HT1080 (cell line): Measurements from ENCODE around the gene JDP2. TPM values are rescaled to one million over a fixed set of nuclear protein-coding genes. Genes with fewer than 3 reads are reported as not detected.
"Not testable (repeated sequence)": the region's sequence is repeated elsewhere in the genome, so short reads cannot be mapped to it uniquely, and the experiment has no call there.

Source experiments
- DNase-seq: peaks from one replicate; pipeline ENCODE4 v3.0.0-alpha.2; 2015; ENCODE audit warnings: low read depth
- total RNA-seq: library from RNA; depleted of rRNA; stranded (reverse); fragments of >200 nt; shearing (Covaris generic); gene quantifications from 2 replicates; pipeline ENCODE4 v1.2.3, GENCODE V29; 2014

The JDP2 gene
- total RNA-seq, 1 experiment from 2014 or later = 29.3 TPM

DNA sequence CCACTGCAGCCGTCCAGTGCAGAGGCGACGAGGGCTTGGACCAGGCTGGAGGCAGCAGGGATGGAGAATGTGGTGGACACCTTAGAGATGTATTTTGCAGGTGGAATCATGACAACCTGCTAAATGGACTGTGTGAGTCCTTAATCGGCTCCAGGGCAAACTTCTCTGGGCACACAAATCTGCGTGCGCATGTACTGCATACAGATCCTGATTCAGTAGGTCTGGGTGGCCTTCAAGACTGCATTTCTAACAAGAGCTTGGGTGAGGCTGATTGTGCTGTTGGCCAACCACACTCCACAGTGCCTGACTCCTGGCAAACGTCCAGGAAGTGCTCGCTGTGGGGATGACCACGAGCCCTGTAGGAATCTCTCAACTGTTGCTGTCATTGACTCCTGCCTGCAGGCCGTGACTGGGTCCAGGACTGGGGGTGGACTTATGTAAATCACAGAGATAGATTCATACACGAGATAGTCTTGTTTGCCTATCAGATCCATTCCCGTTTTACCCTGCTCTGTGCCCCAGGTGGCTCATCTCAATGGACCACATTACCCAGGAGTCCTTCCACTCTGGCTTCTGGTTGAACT lies 27.2 kb downstream of the JDP2 start:
- DNase-seq = peak; percentile 28

DNA sequence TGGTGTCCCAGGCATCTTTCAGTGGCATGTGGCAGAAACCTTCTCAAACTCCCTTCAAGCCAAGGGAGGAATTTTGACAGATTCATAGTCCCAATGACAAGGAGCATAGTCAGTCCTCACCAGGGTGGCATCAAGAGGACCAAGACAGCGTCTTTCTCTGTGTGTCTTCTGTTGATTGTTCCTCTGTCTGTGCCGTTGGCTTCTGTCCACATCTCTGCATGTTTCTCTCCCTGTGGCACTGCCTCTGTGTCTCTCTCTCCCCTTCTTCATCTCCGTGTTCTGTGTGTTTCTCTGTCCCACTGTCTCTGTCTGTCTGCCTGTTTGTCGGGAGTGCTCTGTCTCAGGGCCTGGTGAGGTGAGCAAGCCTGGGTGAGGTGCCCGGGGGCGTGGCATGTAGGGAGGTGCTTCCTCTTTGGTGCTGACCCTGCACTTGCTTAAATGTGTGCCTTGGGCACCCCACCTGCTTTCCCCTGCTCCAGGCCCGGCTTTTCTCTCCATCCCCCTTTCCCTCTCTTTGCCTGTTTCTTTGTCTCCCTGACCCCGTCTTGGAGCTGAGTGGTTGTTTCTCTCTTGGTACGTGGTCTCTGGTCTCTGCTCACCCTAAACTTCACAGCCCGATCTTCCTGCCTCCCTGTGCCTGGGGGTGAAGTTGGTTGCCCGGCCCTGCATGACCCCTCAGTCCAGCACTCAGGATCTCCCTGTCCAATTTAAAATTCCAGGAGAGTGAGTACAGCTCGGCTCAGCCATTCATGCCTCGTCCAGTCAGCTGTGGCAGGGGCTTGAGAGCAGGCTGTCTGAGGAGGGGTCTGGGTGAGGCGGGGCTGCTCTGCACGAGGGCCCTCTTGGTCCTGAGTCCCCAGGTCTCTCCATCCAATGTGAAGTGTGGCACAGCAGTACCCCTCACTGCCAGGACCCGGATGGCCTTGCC lies 28.5 kb downstream of the JDP2 start:
- no peak for DNase-seq

- DNase-seq = no peak
Observed at GRCh38 chr14:75456997-75457335, 29.1 kb downstream of the JDP2 start.

- no peak for DNase-seq
Observed at GRCh38 chr14:75457648-75458165, 29.9 kb downstream of the JDP2 start.

DNA sequence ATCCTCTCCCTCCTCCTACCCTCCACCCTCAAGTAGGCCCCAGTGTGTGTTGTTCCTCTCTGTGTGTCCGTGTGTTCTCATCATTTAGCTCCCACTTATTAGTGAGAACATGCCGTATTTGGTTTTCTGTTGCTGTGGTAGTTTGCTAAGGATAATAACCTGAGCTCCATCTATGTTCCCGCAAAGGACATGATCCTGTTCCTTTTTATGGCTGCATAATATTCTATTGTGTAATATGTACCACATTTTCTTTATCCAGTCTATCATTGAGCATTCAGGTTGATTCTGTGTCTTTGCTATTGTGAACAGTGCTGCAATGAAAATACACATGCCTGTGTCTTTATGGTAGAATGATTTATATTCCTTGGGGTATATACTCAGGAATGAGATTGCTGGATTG lies 30.5 kb downstream of the JDP2 start:
- DNase-seq = no peak

DNA sequence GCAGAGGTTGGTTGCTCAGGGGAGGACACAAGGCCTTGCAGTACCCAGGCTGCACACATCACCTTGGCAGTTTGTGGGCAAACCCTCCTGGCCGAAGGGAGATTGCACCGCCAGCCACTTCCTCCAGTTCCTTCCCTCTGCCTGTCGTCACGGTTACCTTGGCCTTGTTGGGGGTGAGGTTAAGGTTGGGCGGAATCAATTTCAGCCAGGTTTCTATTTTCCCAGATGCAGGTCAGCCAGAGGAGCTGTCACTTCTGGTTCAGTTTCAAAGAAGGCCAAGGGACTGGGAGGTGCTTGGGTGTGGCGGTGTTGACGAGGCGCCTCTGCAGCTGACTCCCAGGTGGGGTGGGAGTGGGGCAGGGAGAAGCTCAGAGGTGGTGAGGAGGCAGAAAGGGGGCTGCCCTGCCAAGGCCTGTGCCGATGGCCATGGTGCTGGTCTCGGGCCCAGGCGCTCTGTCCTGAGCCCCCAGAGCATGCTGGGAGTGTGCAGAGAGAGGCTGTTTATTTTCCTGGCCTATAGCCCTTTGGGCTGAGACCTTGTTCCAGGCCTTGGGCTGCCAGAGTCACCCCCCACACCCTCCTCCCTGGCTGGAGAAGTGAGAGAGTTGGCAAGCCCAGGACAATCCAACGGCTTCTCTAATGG lies 31.4 kb downstream of the JDP2 start:
- peak; percentile 3 for DNase-seq

- no peak for DNase-seq
Observed at GRCh38 chr14:75459791-75460190, 32.0 kb downstream of the JDP2 start.

DNA sequence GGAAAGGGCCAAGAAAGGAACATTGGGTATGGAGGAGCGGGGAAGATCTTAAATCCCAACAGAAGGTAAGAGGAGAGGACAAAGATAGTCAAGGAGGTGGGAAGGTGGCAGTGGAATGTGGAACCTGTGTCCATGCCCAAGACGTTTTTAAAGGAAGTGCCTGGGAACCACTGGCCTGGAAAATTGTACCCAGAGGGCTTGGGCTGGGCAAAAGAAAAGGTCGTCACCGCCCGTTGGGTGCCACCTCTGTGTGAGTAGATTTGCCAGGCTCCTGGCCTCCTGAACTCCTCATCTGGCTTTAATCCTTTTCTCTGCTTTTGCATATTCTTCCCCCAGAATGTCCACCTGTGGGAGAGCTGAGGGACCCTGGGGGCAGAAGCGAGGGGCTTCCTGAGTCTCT lies 32.6 kb downstream of the JDP2 start:
- DNase-seq = no peak

GRCh38 chr14:75461303-75461702 lies 33.5 kb downstream of the JDP2 start:
- DNase-seq = no peak

GRCh38 chr14:75461755-75462349 lies 34.0 kb downstream of the JDP2 start:
- no peak for DNase-seq

DNA sequence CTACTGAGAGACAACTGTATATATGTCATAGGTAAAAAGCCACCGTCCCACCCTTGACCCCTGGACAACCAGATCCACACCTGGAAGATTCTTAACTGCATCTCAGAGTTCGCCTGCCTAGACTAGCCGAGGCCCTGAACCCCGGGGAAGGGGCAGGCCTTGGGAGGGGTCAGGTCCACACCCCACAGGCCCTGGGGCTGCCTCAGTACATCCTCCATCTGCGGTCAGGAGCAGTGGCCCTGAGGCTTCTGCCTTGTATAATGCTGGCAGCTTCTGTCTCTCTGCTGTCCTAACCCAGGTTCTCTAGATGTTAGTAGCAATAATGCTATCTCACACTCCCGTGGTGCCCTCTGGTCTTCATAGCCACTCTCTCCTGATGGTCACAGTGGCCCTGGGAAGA lies 36.8 kb downstream of the JDP2 start:
- no peak for DNase-seq

DNA sequence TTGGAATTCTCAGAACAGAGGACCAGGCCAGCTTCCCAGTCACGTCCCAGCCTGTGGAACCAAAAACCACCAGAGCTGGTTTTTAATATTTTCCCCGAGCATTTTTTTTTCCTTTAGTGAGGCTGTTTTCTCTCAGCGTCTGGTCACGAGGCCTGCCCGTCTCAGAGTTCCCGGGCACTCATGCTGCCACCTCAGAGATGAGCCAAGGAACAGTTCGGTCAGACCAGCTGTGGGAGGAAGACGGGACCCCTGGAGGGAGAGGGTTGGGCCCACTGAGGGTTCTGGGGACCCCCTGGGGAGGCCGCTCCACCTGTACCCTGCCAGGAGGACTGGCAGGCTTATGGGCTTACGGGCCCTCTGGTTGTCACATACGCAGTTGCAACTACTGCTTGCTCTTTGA lies 39.9 kb downstream of the JDP2 start:
- DNase-seq = no peak

- DNase-seq = no peak
Observed at GRCh38 chr14:75469164-75469563, 41.3 kb downstream of the JDP2 start.

DNA sequence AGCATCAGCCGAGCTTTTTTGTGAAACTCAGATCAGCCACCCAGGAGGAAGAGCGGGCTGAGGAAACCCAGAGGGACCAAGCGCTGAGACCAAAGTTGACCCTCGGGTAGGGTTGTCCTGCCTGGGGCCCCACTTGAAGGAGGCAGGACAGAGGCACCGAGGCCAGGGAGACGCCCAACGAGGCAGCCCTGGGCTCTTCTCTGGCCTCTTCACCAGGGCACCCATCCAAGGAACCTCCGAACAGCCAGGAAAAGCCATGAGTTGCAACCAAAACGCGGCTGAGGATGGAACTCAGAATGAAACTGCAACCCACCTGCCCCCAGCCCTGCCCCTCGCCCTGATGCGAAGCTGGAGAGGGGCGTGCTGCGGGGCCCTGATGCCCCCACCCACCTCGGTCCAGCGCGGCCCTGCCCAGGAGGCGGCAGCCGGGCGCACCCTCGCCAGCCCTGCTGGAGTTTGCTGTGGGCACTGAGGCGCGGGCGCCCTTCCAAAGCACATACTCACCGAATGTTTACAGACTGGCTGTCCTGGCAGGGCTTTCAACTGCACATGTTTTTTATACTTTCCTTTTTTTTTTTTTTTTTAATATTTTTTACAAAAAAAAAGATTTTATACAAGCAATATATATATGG lies 41.9 kb downstream of the JDP2 start:
- no peak for DNase-seq

DNA sequence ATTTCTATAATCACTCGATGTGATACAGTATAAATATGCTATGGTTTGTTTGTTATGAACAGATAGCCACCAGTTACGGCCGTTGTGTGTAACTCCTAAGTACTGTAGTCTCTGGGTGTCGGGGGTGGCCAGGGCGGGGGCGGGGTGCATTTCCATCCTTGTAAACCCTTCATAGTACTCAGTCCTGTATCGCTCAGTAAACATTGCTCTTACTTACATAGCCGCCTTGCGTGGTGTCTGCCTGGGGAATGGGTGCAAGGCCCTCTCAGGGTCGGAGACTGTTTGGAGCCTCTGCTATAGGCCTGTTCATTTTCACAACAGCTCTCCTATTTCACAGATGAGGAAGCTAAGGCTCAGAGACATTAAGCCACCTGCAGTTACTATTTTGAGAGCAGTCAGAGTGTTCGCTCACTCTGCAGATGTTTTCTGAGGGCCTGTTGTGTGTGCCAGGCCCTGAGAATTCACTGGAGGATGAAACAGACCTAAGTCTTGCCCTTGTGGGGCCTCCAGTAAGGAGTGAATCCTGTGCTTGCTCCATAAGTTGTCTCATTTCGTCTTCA lies 42.5 kb downstream of the JDP2 start:
- DNase-seq = no peak

GRCh38 chr14:75471059-75471458 lies 43.2 kb downstream of the JDP2 start:
- DNase-seq = no peak

GRCh38 chr14:75474127-75474526 lies 46.3 kb downstream of the JDP2 start:
- not testable (repeated sequence) for DNase-seq

GRCh38 chr14:75476274-75476995 lies 48.6 kb downstream of the JDP2 start:
- no peak for DNase-seq

DNA sequence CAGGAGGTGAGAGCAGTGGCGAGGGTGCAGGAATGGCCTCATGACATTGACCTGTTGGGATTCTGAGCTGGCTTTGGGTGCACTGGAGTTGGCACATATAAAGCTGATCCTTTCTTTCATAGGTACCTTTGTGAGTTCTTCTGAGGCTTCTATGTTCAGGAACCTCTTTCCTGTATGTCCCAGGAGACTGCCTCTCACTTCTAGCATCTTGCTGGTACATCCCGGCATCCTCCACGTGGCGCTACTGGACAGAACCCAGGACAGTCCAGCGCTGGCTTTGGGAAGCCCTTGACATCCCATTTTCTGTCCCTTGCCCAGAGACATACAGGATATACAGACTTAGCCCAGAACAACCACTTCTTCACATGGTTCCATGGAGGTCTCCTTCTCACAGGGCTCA lies 50.1 kb downstream of the JDP2 start:
- no peak for DNase-seq
